Aortic smooth muscle cell (primary cell): ENCODE measurements around the gene MACROH2A1. TPM values are rescaled to one million over a fixed set of nuclear protein-coding genes. Genes with fewer than 3 reads are reported as not detected.

Experiments used
- total RNA-seq: library from RNA; depleted of rRNA; stranded (reverse); fragments of >200 nt; gene quantifications from 2 replicates; pipeline ENCODE4 v1.2.3, GENCODE V29; 2014

MACROH2A1 gene
- total RNA-seq, result 149 and 153 TPM in 2 replicates

DNA sequence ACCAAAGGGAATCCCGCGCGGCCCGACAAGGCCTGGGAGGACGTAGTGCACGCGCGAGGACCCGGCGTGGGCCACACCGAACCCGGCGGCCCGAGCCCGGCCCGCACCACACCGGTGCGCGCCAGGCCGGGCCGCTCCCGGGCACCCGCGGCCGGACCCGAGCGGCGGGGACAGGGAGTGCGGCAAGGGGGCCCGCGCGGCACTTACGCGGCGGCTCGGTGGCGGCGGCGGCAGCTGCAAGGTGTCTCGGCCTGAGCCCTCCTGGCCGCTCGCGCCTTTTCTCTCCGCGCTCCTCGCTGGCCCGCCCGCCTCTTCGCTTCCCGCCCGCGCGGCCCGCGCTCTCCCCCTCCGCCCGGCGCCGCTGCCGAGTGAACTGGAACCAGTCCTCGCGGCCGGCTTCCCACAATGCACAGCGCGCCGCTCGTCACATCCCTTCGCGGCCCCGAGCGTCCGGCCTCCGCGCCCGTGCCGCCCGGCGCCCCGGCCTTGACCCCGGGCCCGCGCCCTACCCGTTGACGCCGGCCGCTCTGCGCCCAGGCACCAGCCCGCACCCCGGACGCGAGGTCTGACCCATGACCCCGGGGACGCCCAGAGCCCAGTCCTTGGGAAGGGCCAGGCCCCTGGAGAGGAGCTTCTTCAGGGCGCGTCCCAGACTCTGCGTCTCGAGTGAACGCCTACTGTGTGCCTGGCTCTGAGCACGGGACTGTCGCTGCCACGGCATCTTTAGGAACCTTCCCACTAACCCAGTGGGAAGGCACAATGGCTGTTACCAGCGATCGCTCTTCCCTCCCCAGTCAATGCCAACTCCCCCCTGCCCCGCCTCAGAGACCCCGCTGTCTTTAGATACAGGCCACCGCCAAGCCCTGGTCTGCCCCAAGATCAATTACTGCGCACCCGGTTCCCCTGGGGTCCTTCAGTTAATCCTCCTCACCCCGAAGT, at the start of gene MACROH2A1:
TSS of gene MACROH2A1 (minus strand) at position 377 of the 939 bp plus-strand sequence. CDS start 10,138 bp downstream, outside the sequence.

GRCh38 chr5:135447298-135447929, 48.4 kb upstream of the MACROH2A1 start, which contains the start of gene DCANP1:
DCANP1 (minus strand) TSS chr5:135447348; CDS start chr5:135447108, 240 bp downstream.

Other genes with a start within 250 kb of the MACROH2A1 start
- not detected in 2 replicates for gene DCANP1, start 48.1 kb upstream of the MACROH2A1 start, total RNA-seq
- gene TIFAB, start 53.1 kb upstream of the MACROH2A1 start, total RNA-seq, result not detected in 2 replicates
- not detected in 2 replicates for gene NEUROG1, start 136.7 kb upstream of the MACROH2A1 start, total RNA-seq
- 0.79 TPM in 1 of 2 replicates, not detected in the other for gene CXCL14, start 179.8 kb upstream of the MACROH2A1 start, total RNA-seq